Measurements from ENCODE around the gene HMG20A. TPM values are rescaled to one million over a fixed set of nuclear protein-coding genes. Genes with fewer than 3 reads are reported as not detected.

Gene HMG20A
- polyA plus RNA-seq, 3 donors from 2014 or later, result 26.8 to 56.2 (median 53.1) TPM

DNA sequence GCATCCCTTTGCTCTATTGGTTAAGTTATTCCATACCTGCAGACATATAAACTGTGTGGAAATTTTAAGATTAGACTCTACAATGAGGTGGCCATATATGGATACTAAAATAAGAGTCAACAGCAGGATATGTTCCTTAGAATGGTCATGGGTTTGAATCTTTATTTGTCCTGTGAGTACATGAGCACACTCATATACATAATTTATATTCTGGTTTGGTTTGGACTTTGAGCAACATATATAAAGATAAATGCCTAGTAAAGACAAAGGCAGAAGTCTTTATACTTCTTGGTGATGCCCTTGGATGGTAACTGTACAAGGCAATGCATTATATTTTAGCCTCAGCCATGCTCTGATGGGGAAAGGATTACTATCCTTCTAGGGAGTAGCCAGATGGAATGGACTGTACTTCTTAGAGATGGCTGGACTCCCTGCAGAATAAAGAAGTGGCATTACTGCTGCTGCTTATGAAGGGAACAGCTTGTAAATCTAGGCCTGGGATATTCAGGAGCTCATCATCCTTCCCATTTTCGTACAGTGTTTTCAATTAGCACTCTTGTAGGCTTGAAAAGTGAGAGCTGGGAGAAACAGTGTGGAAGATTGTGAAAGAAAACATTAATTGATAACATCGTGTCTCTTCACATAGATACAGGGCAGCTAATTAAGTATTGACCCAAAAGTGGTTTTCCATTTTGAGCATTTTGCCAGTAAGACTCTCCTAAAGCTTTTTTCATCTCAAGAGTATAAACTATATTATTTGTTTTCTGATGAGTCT lies 60.4 kb downstream of the HMG20A start:
- H3K27ac Mint-ChIP-seq, result peak overlapping the region in 1 of 6 donors; percentile 10
- H3K4me3 Mint-ChIP-seq, result no peak overlapping the region
- H3K4me1 Mint-ChIP-seq, result peaks cover 2 to 7% of the 10 kb centered on the region in 2 donors
- H3K9me3 Mint-ChIP-seq, result no peaks in the 10 kb centered on the region
- DNase-seq, result no peak
- H3K27me3 Mint-ChIP-seq (ENCODE audit: low read depth in 3 of 3), result peaks cover 0 to 1% (median 0%) of the 10 kb centered on the region in 3 donors
- peaks cover 24 to 62% (median 27%) of the 10 kb centered on the region in 3 donors for H3K36me3 Mint-ChIP-seq

DNA sequence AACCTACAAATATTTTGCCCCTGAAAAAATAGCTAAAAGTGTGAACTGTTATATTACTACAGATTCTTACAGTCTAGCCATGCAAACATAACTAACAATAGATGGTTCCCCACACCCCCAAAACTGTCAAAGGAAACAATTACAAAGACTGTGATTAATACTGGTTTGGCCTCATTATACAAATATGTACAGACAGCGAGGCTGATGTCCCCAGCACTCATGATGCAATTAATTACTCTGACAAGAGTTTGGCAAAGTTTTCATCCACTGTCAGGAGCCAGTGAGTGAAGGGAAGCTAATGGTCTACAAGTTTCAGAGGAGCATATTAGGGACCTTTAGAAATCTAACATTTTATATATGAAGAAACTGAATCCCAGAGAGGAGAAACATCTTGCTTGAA lies 61.0 kb downstream of the HMG20A start:
- peak overlapping the region in 1 of 6 donors; percentile 37 for H3K27ac Mint-ChIP-seq
- peaks cover 24 to 61% (median 27%) of the 10 kb centered on the region in 3 donors for H3K36me3 Mint-ChIP-seq
- H3K4me3 Mint-ChIP-seq, result no peak overlapping the region
- H3K9me3 Mint-ChIP-seq, result no peaks in the 10 kb centered on the region
- H3K4me1 Mint-ChIP-seq, result peaks cover 2 to 7% of the 10 kb centered on the region in 2 donors
- DNase-seq, result no peak
- peaks cover 0 to 1% (median 0%) of the 10 kb centered on the region in 3 donors for H3K27me3 Mint-ChIP-seq (ENCODE audit: low read depth in 3 of 3)

DNA sequence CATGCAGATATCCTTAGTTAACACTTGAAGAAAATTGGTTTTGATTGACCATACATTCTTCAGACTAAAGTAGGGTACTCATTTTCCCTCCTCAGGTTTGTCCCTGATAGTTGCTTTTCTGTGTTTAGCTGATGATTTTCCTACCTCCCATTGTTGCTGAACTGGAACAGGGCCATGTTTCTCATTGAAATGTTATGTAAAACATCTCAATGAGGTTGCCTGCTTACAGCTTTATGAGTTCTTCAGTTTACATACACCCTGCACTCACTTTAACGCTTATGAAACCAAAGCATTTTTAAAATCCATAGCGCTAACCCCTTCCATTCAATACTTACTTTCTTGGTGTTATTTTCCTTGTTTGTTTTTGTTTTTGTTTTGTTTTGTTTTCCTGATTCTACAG lies 61.9 kb downstream of the HMG20A start:
- no peak overlapping the region for H3K4me3 Mint-ChIP-seq
- H3K27ac Mint-ChIP-seq, result peak overlapping the region in 1 of 6 donors; percentile 8
- H3K36me3 Mint-ChIP-seq, result peaks cover 24 to 59% (median 27%) of the 10 kb centered on the region in 3 donors

DNA sequence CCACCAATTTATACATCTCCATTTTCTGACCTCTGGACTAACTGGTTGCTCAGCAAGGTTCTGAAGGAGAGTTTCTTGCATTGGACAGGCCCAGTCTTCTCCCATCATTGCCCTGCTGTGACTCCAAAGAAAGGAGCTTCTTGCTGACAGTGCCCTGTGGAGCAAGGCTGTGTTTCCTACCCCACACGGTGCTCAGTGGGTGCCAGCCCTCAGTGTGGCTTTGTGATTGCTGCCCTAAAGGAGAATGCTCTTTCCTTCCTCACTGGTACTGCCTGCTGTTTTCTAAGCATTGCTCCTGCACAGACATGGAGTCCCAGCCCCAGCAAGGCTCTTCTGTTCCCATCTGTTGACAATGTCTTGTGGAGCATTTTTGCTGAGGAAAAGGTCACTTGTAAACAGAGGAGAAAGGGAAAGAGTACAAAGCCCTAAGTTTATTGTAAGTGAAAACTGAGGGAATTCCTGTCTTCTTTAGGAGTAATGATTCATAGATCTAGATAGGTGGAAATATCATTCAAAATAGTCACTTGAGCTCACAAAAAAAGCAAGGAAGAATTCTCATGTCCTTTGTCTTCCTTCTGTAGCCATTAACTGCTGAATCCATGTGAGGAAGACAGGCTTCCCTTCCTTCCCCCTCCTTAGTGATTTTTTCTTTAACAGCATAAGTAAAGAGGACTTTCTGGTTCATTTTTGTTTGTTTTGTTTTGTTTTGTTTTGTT lies 62.9 kb downstream of the HMG20A start:
- peak overlapping the region in 1 of 6 donors; percentile 31 for H3K27ac Mint-ChIP-seq
- H3K27me3 Mint-ChIP-seq (ENCODE audit: low read depth in 3 of 3), result peaks cover 0 to 1% (median 0%) of the 10 kb centered on the region in 3 donors
- H3K9me3 Mint-ChIP-seq, result no peaks in the 10 kb centered on the region
- peaks cover 20 to 55% (median 21%) of the 10 kb centered on the region in 3 donors for H3K36me3 Mint-ChIP-seq
- no peak for DNase-seq
- peaks cover 5 to 16% of the 10 kb centered on the region in 2 donors for H3K4me1 Mint-ChIP-seq
- H3K4me3 Mint-ChIP-seq, result no peak overlapping the region

More for the DNA sequence above, 61.9 kb downstream of the HMG20A start:
- peaks cover 5 to 12% of the 10 kb centered on the region in 2 donors for H3K4me1 Mint-ChIP-seq
- H3K27me3 Mint-ChIP-seq (ENCODE audit: low read depth in 3 of 3), result peaks cover 0 to 1% (median 0%) of the 10 kb centered on the region in 3 donors
- H3K9me3 Mint-ChIP-seq, result no peaks in the 10 kb centered on the region
- DNase-seq, result no peak

DNA sequence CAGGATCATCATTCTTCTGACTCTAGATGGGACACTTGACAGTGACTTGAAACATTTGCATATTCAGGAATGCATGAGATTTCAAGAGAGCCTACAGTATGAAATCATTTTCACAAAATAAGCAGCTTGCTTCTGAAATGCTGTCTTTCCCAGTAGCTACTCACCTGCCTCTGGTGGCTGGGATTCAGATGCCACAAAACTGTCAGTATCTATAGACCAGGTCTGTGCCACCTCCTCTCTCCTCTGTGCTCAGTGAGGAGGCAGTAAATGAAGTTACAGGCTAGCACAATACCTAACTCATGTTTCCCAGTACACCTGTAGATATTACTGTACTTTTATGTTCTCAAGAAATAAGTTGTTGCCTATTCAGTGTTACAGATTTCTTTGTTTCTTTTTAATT lies 64.3 kb downstream of the HMG20A start:
- Mint-ChIP-seq H3K4me3 (no peak overlapping the region), H3K4me1 (peaks cover 3 to 9% of the 10 kb centered on the region in 2 donors), H3K27ac (no peak overlapping the region), H3K36me3 (peaks cover 13 to 43% (median 20%) of the 10 kb centered on the region in 3 donors), H3K27me3 (ENCODE audit: low read depth in 3 of 3) (peaks cover 0 to 1% (median 0%) of the 10 kb centered on the region in 3 donors), H3K9me3 (no peaks in the 10 kb centered on the region)
- DNase-seq, result no peak

DNA sequence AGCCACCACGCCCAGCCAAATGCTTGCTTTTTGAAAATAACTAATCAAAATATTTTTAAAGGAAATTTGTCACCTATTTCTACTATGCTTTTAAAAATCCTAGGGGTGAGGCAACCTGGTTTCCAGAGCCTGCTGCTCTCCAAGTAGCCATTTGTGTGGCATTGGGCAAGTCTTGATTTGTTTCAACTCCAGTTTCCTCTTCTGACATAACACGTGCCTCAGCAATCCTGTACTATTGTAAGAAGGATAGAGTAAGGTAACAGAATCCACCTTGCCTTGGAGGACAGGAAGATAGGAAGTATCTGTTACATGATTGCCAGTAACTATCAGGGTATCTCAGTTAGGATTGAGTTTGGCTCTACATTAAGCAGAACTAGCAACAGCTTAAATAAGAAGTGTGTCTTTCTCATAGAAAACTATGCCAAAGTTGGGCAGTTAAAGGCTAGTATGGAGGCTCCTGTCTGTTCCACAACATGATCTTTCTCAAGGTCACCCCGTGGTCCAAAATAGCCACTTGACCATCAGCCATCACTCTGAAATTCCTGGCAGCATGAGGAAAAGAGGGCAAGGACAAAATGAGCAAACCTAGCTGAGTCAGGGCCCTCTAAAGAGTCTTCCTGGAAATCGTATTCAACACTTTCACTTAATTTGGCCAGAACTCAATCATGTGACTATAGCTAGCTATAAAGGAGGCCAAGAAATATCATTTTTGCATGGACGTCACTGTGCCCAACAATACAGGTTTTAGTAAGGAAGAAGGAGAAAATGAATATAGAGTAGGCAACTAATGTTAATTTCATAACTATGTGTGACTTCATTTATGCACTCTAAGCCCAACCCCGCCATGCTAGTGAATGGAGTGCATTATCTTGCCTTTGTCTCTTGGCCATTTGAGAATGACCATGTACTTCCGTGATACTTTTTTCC lies 66.1 kb downstream of the HMG20A start:
- peak overlapping the region in 2 of 6 donors; percentile 20 to 31 for H3K27ac Mint-ChIP-seq
- no peak for DNase-seq
- peaks cover 3 to 9% of the 10 kb centered on the region in 2 donors for H3K4me1 Mint-ChIP-seq
- peaks cover 18 to 39% (median 25%) of the 10 kb centered on the region in 3 donors for H3K36me3 Mint-ChIP-seq
- no peak overlapping the region for H3K4me3 Mint-ChIP-seq
- no peaks in the 10 kb centered on the region for H3K27me3 Mint-ChIP-seq (ENCODE audit: low read depth in 3 of 3)
- no peaks in the 10 kb centered on the region for H3K9me3 Mint-ChIP-seq

DNA sequence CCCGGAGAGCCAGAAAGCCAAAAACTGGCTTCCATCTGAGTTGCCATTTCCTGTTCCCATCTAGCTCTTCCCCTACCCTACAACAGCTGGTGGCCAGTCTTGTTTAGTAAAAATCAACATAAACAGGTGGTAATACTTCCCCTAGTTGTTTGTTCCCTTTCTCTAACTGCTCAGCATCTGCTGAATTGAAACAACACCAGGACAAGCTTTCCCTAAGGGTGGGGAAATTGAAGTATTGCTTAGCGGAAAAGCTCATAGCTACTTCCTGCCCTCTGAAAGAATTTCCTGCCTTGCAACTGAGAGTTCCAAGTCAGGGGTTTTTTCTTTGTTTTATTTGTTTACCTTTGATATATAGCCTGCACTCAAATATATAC lies 66.8 kb downstream of the HMG20A start:
- no peak for DNase-seq
- peaks cover 5 to 13% of the 10 kb centered on the region in 2 donors for H3K4me1 Mint-ChIP-seq
- peak overlapping the region in 2 of 6 donors; percentile 20 to 31 for H3K27ac Mint-ChIP-seq
- no peaks in the 10 kb centered on the region for H3K27me3 Mint-ChIP-seq (ENCODE audit: low read depth in 3 of 3)
- no peaks in the 10 kb centered on the region for H3K9me3 Mint-ChIP-seq
- H3K4me3 Mint-ChIP-seq, result no peak overlapping the region
- H3K36me3 Mint-ChIP-seq, result peaks cover 18 to 39% (median 25%) of the 10 kb centered on the region in 3 donors

DNA sequence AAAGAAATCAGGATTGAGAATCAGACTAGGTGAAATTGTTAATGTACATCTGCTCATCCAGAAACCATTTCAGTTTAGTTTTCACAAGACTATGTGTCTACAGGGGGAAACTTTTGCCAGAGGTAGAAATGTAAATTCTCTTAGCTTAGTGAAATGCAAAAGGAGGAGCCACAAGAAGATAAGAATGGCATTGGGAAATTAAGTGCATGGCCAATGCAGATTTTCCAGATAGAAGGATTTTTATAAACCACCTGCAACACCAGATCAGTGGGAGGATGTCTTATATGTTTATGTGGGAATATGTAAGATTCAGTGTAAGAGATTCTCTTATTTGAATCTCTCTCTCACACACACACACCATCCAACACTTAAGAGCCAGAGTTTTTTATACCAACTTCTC lies 67.2 kb downstream of the HMG20A start:
- H3K4me3 Mint-ChIP-seq, result no peak overlapping the region
- peaks cover 14 to 35% (median 21%) of the 10 kb centered on the region in 3 donors for H3K36me3 Mint-ChIP-seq
- DNase-seq, result no peak
- H3K27ac Mint-ChIP-seq, result peak overlapping the region in 1 of 6 donors; percentile 10
- no peaks in the 10 kb centered on the region for H3K27me3 Mint-ChIP-seq (ENCODE audit: low read depth in 3 of 3)
- H3K9me3 Mint-ChIP-seq, result no peaks in the 10 kb centered on the region
- peaks cover 9 to 15% of the 10 kb centered on the region in 2 donors for H3K4me1 Mint-ChIP-seq

DNA sequence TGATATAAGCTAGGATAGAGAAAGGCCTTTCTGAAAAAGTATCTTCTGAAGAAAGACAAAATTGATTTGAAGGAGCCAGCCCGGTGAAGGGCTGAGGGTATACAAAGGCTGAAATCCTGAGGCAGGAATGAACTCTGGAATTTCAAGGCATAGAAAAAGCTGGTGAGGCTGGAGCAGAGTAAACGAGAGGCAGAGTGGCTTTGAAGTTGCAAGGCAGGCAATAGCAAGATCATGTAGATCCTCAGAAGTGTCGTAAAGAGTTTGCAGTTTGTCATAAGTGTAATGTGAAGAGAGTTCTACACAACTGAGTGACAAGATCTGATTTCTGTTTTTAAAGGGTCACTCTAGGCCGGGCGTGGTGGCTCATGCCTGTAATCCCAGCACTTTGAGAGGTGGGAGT lies 69.0 kb downstream of the HMG20A start:
- H3K36me3 Mint-ChIP-seq, result peaks cover 10 to 21% (median 10%) of the 10 kb centered on the region in 3 donors
- no peak overlapping the region for H3K27ac Mint-ChIP-seq
- H3K27me3 Mint-ChIP-seq (ENCODE audit: low read depth in 3 of 3), result peaks cover 0 to 2% (median 0%) of the 10 kb centered on the region in 3 donors
- no peak for DNase-seq
- H3K4me3 Mint-ChIP-seq, result no peak overlapping the region
- peaks cover 17 to 26% of the 10 kb centered on the region in 2 donors for H3K4me1 Mint-ChIP-seq
- H3K9me3 Mint-ChIP-seq, result no peaks in the 10 kb centered on the region

DNA sequence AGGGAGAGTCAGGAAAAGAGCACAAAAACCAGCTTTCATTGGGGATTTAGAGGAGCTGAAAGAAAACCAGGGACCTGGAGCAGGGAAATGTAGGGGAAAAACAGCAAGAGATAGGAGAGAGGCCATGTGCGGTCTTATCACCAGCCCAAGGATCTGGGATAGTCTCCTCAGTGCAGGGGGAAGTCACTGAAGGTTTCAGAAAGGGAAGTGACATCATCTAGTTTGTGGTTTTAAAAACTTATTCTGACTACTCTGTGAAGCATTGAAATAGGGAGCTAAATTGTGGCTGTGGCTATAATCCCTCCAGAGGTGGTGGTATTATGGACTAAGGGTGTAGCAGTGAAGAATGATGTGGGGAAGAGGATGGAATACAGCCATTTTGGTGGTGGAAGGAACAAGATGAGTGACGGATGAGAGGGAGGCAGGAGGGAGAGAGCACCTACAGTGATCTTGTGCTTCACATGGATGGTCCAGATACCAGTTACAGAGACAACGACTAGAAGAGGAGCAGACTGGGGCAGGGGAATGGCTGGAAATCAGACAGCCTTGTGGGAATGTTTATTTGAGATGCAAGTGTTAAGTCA lies 72.7 kb downstream of the HMG20A start:
- Mint-ChIP-seq H3K9me3 (no peaks in the 10 kb centered on the region), H3K4me1 (peaks cover 19 to 24% of the 10 kb centered on the region in 2 donors), H3K36me3 (peaks cover 4 to 8% (median 4%) of the 10 kb centered on the region in 3 donors), H3K27me3 (ENCODE audit: low read depth in 3 of 3) (peaks cover 0 to 2% (median 0%) of the 10 kb centered on the region in 3 donors), H3K27ac (peak overlapping the region; percentile 36 to 78 (median 56)), H3K4me3 (no peak overlapping the region)
- no peak for DNase-seq

DNA sequence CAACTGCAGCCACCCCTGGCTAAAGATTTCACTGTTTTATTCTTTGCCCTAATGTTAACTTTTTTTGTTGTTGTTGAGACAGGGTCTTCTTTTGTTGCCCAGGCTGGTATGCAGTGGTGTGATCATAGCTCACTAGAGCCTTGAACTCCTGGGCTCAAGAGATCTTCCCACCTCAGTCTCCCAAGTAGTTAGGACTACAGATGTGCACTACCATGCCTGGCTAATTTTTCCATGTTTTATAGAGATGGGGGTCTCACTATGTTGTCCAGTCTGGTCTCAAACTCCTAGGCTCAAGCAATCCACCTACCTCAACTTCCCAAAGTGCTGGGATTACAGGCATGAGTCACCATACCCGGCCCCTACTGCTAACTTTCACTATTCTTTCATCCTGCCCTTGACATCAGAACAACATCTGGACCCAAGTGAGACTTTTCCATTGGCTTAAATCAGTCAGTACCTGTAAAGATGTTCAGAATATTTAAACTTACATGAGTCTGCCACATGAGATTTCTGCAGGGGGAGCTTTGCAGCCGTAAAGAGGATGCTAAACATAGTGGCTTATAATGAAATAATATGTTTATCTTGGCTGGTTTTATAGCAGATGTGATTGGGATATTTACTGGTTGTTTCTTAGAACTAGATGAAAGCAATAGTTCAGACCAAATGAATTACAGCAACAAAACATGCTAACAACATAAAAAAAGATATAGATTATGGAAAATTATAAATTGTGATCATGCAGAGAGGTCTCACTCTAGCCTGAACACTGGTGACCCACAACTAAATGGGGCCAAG lies 73.6 kb downstream of the HMG20A start:
- Mint-ChIP-seq H3K27ac (peak overlapping the region in 4 of 6 donors; percentile 20 to 62 (median 40)), H3K9me3 (no peaks in the 10 kb centered on the region), H3K36me3 (peaks cover 4 to 9% (median 8%) of the 10 kb centered on the region in 3 donors), H3K27me3 (ENCODE audit: low read depth in 3 of 3) (peaks cover 0 to 2% (median 2%) of the 10 kb centered on the region in 3 donors), H3K4me3 (no peak overlapping the region), H3K4me1 (peaks cover 19 to 24% of the 10 kb centered on the region in 2 donors)
- no peak for DNase-seq

DNA sequence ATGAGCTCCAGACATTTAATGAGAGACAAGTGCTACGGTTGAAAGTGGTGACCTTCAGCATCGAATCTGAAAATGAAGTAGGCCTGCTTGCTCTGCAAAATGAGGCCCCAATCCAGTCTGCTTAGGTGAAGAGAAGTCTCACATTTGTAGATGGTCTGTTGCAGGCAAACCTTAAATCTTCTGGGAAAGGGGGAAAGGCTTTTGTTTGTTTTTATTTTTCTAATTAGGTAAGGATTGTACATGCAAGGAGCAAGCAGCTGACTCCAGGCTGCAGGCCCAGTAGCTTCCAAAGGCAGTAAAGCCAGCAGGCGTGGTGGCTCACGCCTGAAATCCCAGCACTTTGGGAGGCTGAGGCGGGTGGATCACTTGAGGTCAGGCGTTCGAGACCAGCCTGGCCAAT lies 74.3 kb downstream of the HMG20A start:
- H3K36me3 Mint-ChIP-seq, result peaks cover 4 to 13% (median 8%) of the 10 kb centered on the region in 3 donors
- H3K4me1 Mint-ChIP-seq, result peaks cover 19 to 24% of the 10 kb centered on the region in 2 donors
- peaks cover 0 to 2% (median 2%) of the 10 kb centered on the region in 3 donors for H3K27me3 Mint-ChIP-seq (ENCODE audit: low read depth in 3 of 3)
- no peak overlapping the region for H3K4me3 Mint-ChIP-seq
- H3K9me3 Mint-ChIP-seq, result no peaks in the 10 kb centered on the region
- no peak for DNase-seq
- no peak overlapping the region for H3K27ac Mint-ChIP-seq
